Keratinocyte (primary cell): Measurements from ENCODE around the gene TMPRSS3.

Source experiments
- CTCF ChIP-seq, 3 experiments: IDR thresholded peaks in 1 of 3; conservative IDR thresholded peaks in 1 of 3; optimal IDR thresholded peaks in 1 of 3; 2 replicates in 2 of 3; 3 replicates in 1 of 3; pipeline versions ENCODE3 to v1.5.1; 2011; ENCODE audit warnings: low read length in 3 of 3, mild to moderate bottlenecking in 3 of 3, moderate library complexity in 2 of 3, control low read depth in 1 of 3, inconsistent platforms in 1 of 3; ENCODE audit not compliant: insufficient read depth in 2 of 3; ENCODE audit errors: extremely low read depth in 1 of 3
- EZH2 ChIP-seq: IDR thresholded peaks from one replicate; pipeline ENCODE4 v1.6.1; 2012; ENCODE audit warnings: inconsistent platforms, mild to moderate bottlenecking, low read length, moderate library complexity

- no peak for TF ChIP-seq CTCF (optimal IDR thresholded peaks at IDR 0.05 in 1 of 3, IDR thresholded peaks at IDR 0.05 in 1 of 3, conservative IDR thresholded peaks at IDR 0.05 in 1 of 3; ENCODE audit: extremely low read depth in 1 of 3, insufficient read depth in 2 of 3, low read length in 3 of 3)
- no peak for TF ChIP-seq EZH2
Measured at GRCh38 chr21:42336054-42336453, 59.8 kb downstream of the TMPRSS3 start.
